Caco-2 (cell line): ENCODE data around the gene WRAP73. TPM values are rescaled to one million over a fixed set of nuclear protein-coding genes. Genes with fewer than 3 reads are reported as not detected.

ENCODE experiments used
- BruUV-seq: library from RNA; stranded (reverse); fragments of 400-500 nt; replicated peaks from 2 replicates; lab custom pipeline; 2021; lab: Mats Ljungman, UMichigan
- CTCF ChIA-PET: fragments of 300-600 bp; sonication (Branson Sonifier 250); formaldehyde crosslinking; loops from one replicate; lab custom pipeline; 2022; ENCODE audit warnings: antibody characterized with exemption; lab: Charles Lee
- POLR2A ChIA-PET: fragments of 300-600 bp; sonication (Branson Sonifier 250); formaldehyde crosslinking; loops from one replicate; lab custom pipeline; 2022; ENCODE audit warnings: antibody characterized with exemption; lab: Charles Lee
- DNase-seq, 2 experiments: peaks; one replicate each; pipeline versions ENCODE4 v3.0.0 to v3.0.0-alpha.2; 2020 to 2022
- H3K27me3 ChIP-seq: replicated peaks from 2 replicates; pipeline ENCODE4 v1.6.0; 2011; ENCODE audit warnings: low read length; ENCODE audit not compliant: control insufficient read depth, insufficient read depth
- H3K36me3 ChIP-seq: 2 replicates; pipeline ENCODE4 v1.5.1; 2011; ENCODE audit warnings: low read length; ENCODE audit not compliant: control insufficient read depth, insufficient read depth
- H3K4me1 ChIP-seq: fragments of 250-450 bp; sonication (Bioruptor Pico); 2 replicates; pipeline ENCODE4 v1.5.1; 2020; ENCODE audit warnings: mild to moderate bottlenecking
- H3K4me3 ChIP-seq: 2 replicates; pipeline ENCODE4 v1.5.1; 2011; ENCODE audit warnings: low read depth, mild to moderate bottlenecking, control low read depth, low read length
- H3K9me3 ChIP-seq: fragments of 250-450 bp; sonication (Bioruptor Pico); 2 replicates; pipeline ENCODE4 v1.5.1; 2020; ENCODE audit warnings: mild to moderate bottlenecking, moderate library complexity
- H3K27ac Mint-ChIP-seq: one replicate; pipeline ENCODE4 v1.8.0; 2022; ENCODE audit warnings: mixed read lengths; ENCODE audit not compliant: unreplicated experiment
- H3K27me3 Mint-ChIP-seq: one replicate; pipeline ENCODE4 v1.8.0; 2022; ENCODE audit warnings: mixed read lengths; ENCODE audit not compliant: insufficient read depth, unreplicated experiment
- H3K36me3 Mint-ChIP-seq: one replicate; pipeline ENCODE4 v1.8.0; 2022; ENCODE audit warnings: mild to moderate bottlenecking, mixed read lengths; ENCODE audit not compliant: insufficient read depth, unreplicated experiment
- H3K4me1 Mint-ChIP-seq: one replicate; pipeline ENCODE4 v1.8.0; 2022; ENCODE audit warnings: low read depth, mixed read lengths; ENCODE audit not compliant: unreplicated experiment
- H3K4me3 Mint-ChIP-seq: one replicate; pipeline ENCODE4 v1.8.0; 2022; ENCODE audit warnings: mild to moderate bottlenecking, moderate library complexity, mixed read lengths; ENCODE audit not compliant: unreplicated experiment
- H3K9me3 Mint-ChIP-seq: one replicate; pipeline ENCODE4 v1.8.0; 2022; ENCODE audit warnings: mixed read lengths; ENCODE audit not compliant: unreplicated experiment
- intact Hi-C: fragments of 100-400 bp; cut with micrococcal nuclease; formaldehyde crosslinking; loops from one replicate; pipeline ENCODE4 v1.10.0; 2022; ENCODE audit not compliant: unreplicated experiment
- total RNA-seq: library from RNA; stranded (reverse); gene quantifications from 2 replicates; pipeline ENCODE4 v1.2.3, GENCODE V29; 2022
- TF ChIP-seq, protein P1 (sequence below), 2 experiments: fragments of 200-600 bp in 1 of 2; IDR thresholded peaks; 1 replicate in 1 of 2; 2 replicates in 1 of 2; pipeline versions ENCODE4 v1.5.1 to v1.8.0; 2011 to 2022; ENCODE audit warnings: antibody characterized with exemption in 1 of 2, control low read depth in 1 of 2, inconsistent platforms in 1 of 2, low read depth in 1 of 2, low read length in 1 of 2, mild to moderate bottlenecking in 1 of 2, moderate library complexity in 1 of 2; ENCODE audit not compliant: insufficient read depth in 1 of 2, severe bottlenecking in 1 of 2, unreplicated experiment in 1 of 2

The WRAP73 gene
- total RNA-seq, 1 experiment from 2014 or later, result 31.6 TPM

DNA sequence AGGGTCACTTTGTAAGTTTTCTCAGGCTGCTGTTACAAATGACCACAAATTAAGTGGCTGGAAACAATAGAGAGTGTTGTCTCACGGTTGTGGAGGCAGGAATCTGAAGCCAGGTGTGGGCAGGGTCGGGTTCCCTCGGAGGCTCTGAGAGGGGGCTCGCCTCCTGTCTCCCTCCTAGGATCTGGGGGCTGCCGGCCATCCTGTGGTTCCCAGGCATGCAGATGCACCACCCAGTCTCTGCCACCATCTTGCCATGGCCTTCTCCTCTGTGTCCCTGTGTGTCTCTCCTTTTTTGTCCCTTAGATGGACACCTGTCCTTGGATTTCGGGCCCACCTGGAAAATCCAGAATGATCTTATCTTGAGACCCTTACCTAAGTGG lies 7.2 kb upstream of the WRAP73 start:
- Histone ChIP-seq H3K36me3 (no peaks in the 10 kb centered on the region), H3K4me3 (no peak overlapping the region), H3K9me3 (no peaks in the 10 kb centered on the region), H3K4me1 (0 out of 2 replicates have a peak, but pooled peaks cover 5% of the 10 kb centered on the region), H3K27me3 (no peaks in the 10 kb centered on the region)
- H3K4me1 Mint-ChIP-seq, result no peaks in the 10 kb centered on the region
- ChIA-PET CTCF (no interaction called here), POLR2A (no interaction called here)
- no peaks in the 10 kb centered on the region for H3K27me3 Mint-ChIP-seq
- TF ChIP-seq, protein P1, sequence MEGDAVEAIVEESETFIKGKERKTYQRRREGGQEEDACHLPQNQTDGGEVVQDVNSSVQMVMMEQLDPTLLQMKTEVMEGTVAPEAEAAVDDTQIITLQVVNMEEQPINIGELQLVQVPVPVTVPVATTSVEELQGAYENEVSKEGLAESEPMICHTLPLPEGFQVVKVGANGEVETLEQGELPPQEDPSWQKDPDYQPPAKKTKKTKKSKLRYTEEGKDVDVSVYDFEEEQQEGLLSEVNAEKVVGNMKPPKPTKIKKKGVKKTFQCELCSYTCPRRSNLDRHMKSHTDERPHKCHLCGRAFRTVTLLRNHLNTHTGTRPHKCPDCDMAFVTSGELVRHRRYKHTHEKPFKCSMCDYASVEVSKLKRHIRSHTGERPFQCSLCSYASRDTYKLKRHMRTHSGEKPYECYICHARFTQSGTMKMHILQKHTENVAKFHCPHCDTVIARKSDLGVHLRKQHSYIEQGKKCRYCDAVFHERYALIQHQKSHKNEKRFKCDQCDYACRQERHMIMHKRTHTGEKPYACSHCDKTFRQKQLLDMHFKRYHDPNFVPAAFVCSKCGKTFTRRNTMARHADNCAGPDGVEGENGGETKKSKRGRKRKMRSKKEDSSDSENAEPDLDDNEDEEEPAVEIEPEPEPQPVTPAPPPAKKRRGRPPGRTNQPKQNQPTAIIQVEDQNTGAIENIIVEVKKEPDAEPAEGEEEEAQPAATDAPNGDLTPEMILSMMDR (IDR thresholded peaks at IDR 0.05; ENCODE audit: insufficient read depth in 1 of 2, low read depth in 1 of 2, low read length in 1 of 2, severe bottlenecking in 1 of 2, unreplicated experiment in 1 of 2), result no peak
- no TSS peak for BruUV-seq
- no peak overlapping the region for H3K4me3 Mint-ChIP-seq
- peaks cover 10% of the 10 kb centered on the region for H3K36me3 Mint-ChIP-seq
- intact Hi-C loops, result no loop called here
- DNase-seq, result no peak
- H3K27ac Mint-ChIP-seq, result no peak overlapping the region
- H3K9me3 Mint-ChIP-seq, result no peaks in the 10 kb centered on the region

DNA sequence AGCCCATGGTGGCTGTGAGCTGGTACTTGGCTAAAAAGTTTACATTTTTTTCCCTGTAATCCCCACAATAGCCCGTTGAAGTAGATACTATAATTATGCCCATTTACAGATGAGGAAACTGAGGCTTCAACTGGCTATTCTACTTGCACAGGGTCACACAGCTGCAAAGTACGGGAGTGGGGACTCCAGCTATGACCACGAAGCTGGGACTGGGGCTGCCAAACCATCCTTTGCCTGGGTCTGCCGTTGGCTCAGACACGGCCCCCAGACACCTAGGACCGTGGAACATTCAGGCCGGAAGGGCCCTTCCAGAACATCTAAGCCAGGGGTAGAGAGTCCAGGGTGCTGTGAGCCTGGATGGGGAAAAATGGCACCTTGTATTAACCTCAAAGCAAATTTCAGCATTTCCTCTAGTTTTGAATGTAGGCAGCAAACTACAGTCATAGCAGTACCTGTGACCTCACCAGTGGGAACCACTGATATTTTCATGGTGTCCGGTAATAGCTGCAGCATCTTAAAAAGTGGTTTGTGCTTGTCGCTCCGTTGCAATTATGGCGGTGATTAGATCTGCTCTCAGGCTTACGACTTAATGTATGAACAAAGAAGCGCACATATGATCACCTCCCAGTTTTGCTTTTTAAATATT lies 6.7 kb upstream of the WRAP73 start:
- TF ChIP-seq, protein P1 (IDR thresholded peaks at IDR 0.05; ENCODE audit: insufficient read depth in 1 of 2, low read depth in 1 of 2, low read length in 1 of 2, severe bottlenecking in 1 of 2, unreplicated experiment in 1 of 2), result no peak
- Histone ChIP-seq H3K27me3 (no peaks in the 10 kb centered on the region), H3K9me3 (no peaks in the 10 kb centered on the region), H3K4me3 (no peak overlapping the region), H3K4me1 (0 out of 2 replicates have a peak, but pooled peaks cover 5% of the 10 kb centered on the region), H3K36me3 (no peaks in the 10 kb centered on the region)
- H3K9me3 Mint-ChIP-seq, result no peaks in the 10 kb centered on the region
- no TSS peak for BruUV-seq
- no peaks in the 10 kb centered on the region for H3K4me1 Mint-ChIP-seq
- no peak overlapping the region for H3K4me3 Mint-ChIP-seq
- intact Hi-C loops, result no loop called here
- H3K36me3 Mint-ChIP-seq, result peaks cover 10% of the 10 kb centered on the region
- H3K27ac Mint-ChIP-seq, result no peak overlapping the region
- ChIA-PET POLR2A (interaction anchor here (0.7 kb wide), 1 partner anchor 125 kb away, joined by 3 read pairs; no protein-coding TSS in a partner anchor), CTCF (no interaction called here)
- no peak for DNase-seq
- H3K27me3 Mint-ChIP-seq, result no peaks in the 10 kb centered on the region

DNA sequence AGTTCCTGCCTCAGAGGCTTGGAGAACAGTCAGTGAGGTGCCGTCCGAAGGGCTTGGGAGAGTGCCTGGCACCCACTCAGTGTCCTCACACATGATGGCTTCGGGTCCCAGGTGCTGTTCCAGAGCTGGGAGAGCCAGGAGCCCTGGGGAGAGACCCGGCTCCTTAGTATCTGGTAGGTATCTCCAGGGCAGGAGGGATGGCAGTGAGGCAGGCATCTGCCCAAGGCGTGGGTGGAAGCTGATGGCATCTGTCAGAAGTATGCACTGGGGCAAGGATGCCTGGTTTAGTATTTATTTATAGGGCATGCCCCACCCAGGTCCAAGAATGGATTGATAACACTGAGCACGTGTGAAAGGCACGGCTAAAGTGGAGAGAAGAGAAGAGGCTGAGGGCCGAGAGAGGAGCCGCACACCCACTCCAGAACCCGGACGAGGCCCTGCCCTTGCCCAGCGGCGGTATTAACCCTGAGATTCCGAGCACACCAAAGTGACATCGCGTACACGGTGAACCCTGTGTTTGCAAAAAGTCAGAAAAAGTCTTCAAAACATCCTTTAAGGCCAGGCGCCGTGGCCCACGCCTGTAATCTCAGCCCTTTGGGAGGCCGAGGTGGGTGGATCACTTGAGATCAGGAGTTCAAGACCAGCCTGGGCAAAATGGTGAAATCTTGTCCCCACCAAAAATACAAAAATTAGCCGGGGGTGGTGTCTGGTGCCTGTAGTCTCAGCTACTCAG lies 4.8 kb upstream of the WRAP73 start:
- TF ChIP-seq, protein P1 (IDR thresholded peaks at IDR 0.05; ENCODE audit: insufficient read depth in 1 of 2, low read depth in 1 of 2, low read length in 1 of 2, severe bottlenecking in 1 of 2, unreplicated experiment in 1 of 2), result no peak
- H3K27me3 Mint-ChIP-seq, result no peaks in the 10 kb centered on the region
- Histone ChIP-seq H3K27me3 (no peaks in the 10 kb centered on the region), H3K4me1 (peaks cover 9% of the 10 kb centered on the region; the same call in 1 of the 2 replicates), H3K4me3 (no peak overlapping the region), H3K9me3 (no peaks in the 10 kb centered on the region), H3K36me3 (no peaks in the 10 kb centered on the region)
- H3K36me3 Mint-ChIP-seq, result peaks cover 10% of the 10 kb centered on the region
- no peak overlapping the region for H3K4me3 Mint-ChIP-seq
- BruUV-seq, result no TSS peak
- H3K4me1 Mint-ChIP-seq, result no peaks in the 10 kb centered on the region
- ChIA-PET POLR2A (no interaction called here), CTCF (no interaction called here)
- DNase-seq, result no peak
- intact Hi-C loops, result no loop called here
- H3K9me3 Mint-ChIP-seq, result no peaks in the 10 kb centered on the region
- no peak overlapping the region for H3K27ac Mint-ChIP-seq
